GM12878 (cell line): Measurements from ENCODE around the gene VSTM4. TPM values are rescaled to one million over a fixed set of nuclear protein-coding genes. Genes with fewer than 3 reads are reported as not detected.

Source experiments
- ATAC-seq: fragments of 200-7000 bp; cut with Tn5 transposase; 3 replicates; pipeline ENCODE4 v1.9.1; 2020; ENCODE audit warnings: mild to moderate bottlenecking, moderate library complexity
- BruUV-seq: library from RNA; stranded (reverse); fragments of 400-500 nt; replicated peaks from 2 replicates; lab custom pipeline; 2021; lab: Mats Ljungman, UMichigan
- CTCF ChIA-PET: fragments of 300-600 bp; sonication (Branson Sonifier 250); formaldehyde crosslinking; extraction: SDS; loops from one replicate; lab custom pipeline; 2021; ENCODE audit warnings: inconsistent platforms; lab: Yijun Ruan, JAX
- POLR2A ChIA-PET: fragments of 350-600 bp; formaldehyde crosslinking; extraction: SDS; loops from one replicate; lab custom pipeline; 2021; ENCODE audit warnings: inconsistent platforms; lab: Charles Lee
- RAD21 ChIA-PET: fragments of 300-600 bp; sonication (Branson Sonifier 250); formaldehyde crosslinking; loops from one replicate; lab custom pipeline; 2023; ENCODE audit warnings: antibody characterized with exemption; ENCODE audit not compliant: unreplicated experiment; lab: Charles Lee
- SMC1A ChIA-PET: fragments of 300-600 bp; sonication (Branson Sonifier 250); formaldehyde crosslinking; loops from one replicate; lab custom pipeline; 2023; ENCODE audit not compliant: unreplicated experiment, uncharacterized antibody; lab: Charles Lee
- DNase-seq: peaks from one replicate; pipeline ENCODE4 v3.0.0-alpha.2; 2011; ENCODE audit warnings: low read depth, low spot score
- FAIRE-seq: peaks from 3 replicates; lab custom pipeline; 2011; peaks lifted over from hg19 to GRCh38; lab: Jason Lieb, UNC
- H2AFZ ChIP-seq: 2 replicates; pipeline ENCODE4 v1.6.0; 2011; ENCODE audit warnings: low read depth, low read length, control low read depth; ENCODE audit not compliant: control insufficient read depth
- H3K27ac ChIP-seq: 2 replicates; pipeline ENCODE4 v1.5.1; 2011; ENCODE audit warnings: control low read depth; ENCODE audit not compliant: control insufficient read depth, insufficient read depth
- H3K27me3 ChIP-seq, 2 experiments: replicated peaks in 1 of 2; 2 replicates each; pipeline versions ENCODE4 v1.6.0 to v1.6.1; 2011; ENCODE audit warnings: low read length in 1 of 2; ENCODE audit not compliant: control insufficient read depth in 2 of 2, insufficient read depth in 2 of 2
- H3K36me3 ChIP-seq, 2 experiments: 2 replicates each; pipeline ENCODE4 v1.5.1; 2011; ENCODE audit warnings: low read length in 1 of 2; ENCODE audit not compliant: control insufficient read depth in 2 of 2, insufficient read depth in 2 of 2
- H3K4me1 ChIP-seq: 2 replicates; pipeline ENCODE4 v1.6.1; 2011; ENCODE audit warnings: mild to moderate bottlenecking, low read length, moderate library complexity, mixed read lengths; ENCODE audit not compliant: control insufficient read depth, insufficient read depth
- H3K4me2 ChIP-seq: 2 replicates; pipeline ENCODE4 v1.6.0; 2011; ENCODE audit warnings: control low read depth; ENCODE audit not compliant: control insufficient read depth, insufficient read depth
- H3K4me3 ChIP-seq: fragments of 200-600 bp; sonication (generic); 2 replicates; pipeline ENCODE4 v1.5.1; 2016
- H3K79me2 ChIP-seq: 2 replicates; pipeline ENCODE4 v1.6.0; 2011; ENCODE audit warnings: low read length; ENCODE audit not compliant: control insufficient read depth, insufficient read depth
- H3K9ac ChIP-seq: 2 replicates; pipeline ENCODE4 v1.8.0; 2011; ENCODE audit warnings: low read length, control low read depth, mixed read lengths; ENCODE audit not compliant: control insufficient read depth, insufficient read depth
- H3K9me3 ChIP-seq: replicated peaks from 3 replicates; pipeline ENCODE4 v1.5.1; 2011; ENCODE audit warnings: mild to moderate bottlenecking, low read length; ENCODE audit not compliant: control insufficient read depth, insufficient read depth
- H4K20me1 ChIP-seq: 2 replicates; pipeline ENCODE4 v1.6.0; 2011; ENCODE audit not compliant: control insufficient read depth, insufficient read depth
- SMAD1 ChIP-seq: fragments of 450-650 bp; IDR thresholded peaks from 2 replicates; pipeline ENCODE4 v1.6.1; 2018; ENCODE audit warnings: mild to moderate bottlenecking, low read depth; ENCODE audit not compliant: partially characterized antibody
- TBL1XR1 ChIP-seq: IDR thresholded peaks from 2 replicates; pipeline ENCODE4 v1.6.1; 2012; ENCODE audit warnings: low read depth, low read length, improper control_type of control experiment
- WGBS: methylation state at CpG from one replicate; pipeline ENCODE4 v1.1.6; 2016; ENCODE audit warnings: low lambda C conversion rate; ENCODE audit not compliant: insufficient replicate concordance, insufficient coverage; ENCODE audit errors: missing lambda C conversion rate; 5-methylcytosine and 5-hydroxymethylcytosine counted together
- in situ Hi-C: fragments of 300-500 bp; cut with MboI; formaldehyde crosslinking; loops from 9 replicates; pipeline ENCODE4 v1.14.3; 2018; ENCODE audit warnings: mixed read lengths
- intact Hi-C: fragments of 100-400 bp; cut with micrococcal nuclease; formaldehyde crosslinking; loops from one replicate; pipeline ENCODE4 v1.14.2; 2022; ENCODE audit not compliant: unreplicated experiment
- polyA plus RNA-seq, 11 experiments: library from polyadenylated mRNA; depleted of rRNA in 4 of 11; unstranded in 6 of 11; stranded (reverse) in 5 of 11; fragments of >200 nt; fragmentation: Nextera tagmentation in 4 of 11; fragmentation: Illumina TruSeq in 1 of 11; extraction: Ambion mirVana in 4 of 11; extraction: Trizol in 1 of 11; gene quantifications; 1 replicate in 1 of 11; 2 replicates in 10 of 11; pipeline versions ENCODE4 v1.2.1 to v1.2.3, GENCODE V29; 2011 to 2016; ENCODE audit warnings: inconsistent platforms in 2 of 11, missing spikeins in 2 of 11, low read depth in 1 of 11
- total RNA-seq, 4 experiments: library from RNA; depleted of rRNA in 3 of 4; stranded (reverse); fragments of >200 nt in 3 of 4; fragmentation: Illumina TruSeq in 1 of 4; extraction: Trizol in 1 of 4; gene quantifications; 2 replicates each; pipeline versions ENCODE4 v1.2.1 to v1.2.3, GENCODE V29; 2013 to 2021
- TF ChIP-seq, protein P1 (sequence below): fragments of 450-650 bp; IDR thresholded peaks from 2 replicates; pipeline ENCODE4 v1.6.1; 2017; ENCODE audit warnings: mild to moderate bottlenecking, low read depth, inconsistent platforms; ENCODE audit not compliant: poor library complexity, severe bottlenecking

The VSTM4 gene
- total and polyA plus RNA-seq, 10 of the 15 experiments (the other 5 are each of a cell fraction or from before 2014, with no cell fraction given) = 0.01 to 0.14 (median 0.02) TPM; not detected in 7

DNA sequence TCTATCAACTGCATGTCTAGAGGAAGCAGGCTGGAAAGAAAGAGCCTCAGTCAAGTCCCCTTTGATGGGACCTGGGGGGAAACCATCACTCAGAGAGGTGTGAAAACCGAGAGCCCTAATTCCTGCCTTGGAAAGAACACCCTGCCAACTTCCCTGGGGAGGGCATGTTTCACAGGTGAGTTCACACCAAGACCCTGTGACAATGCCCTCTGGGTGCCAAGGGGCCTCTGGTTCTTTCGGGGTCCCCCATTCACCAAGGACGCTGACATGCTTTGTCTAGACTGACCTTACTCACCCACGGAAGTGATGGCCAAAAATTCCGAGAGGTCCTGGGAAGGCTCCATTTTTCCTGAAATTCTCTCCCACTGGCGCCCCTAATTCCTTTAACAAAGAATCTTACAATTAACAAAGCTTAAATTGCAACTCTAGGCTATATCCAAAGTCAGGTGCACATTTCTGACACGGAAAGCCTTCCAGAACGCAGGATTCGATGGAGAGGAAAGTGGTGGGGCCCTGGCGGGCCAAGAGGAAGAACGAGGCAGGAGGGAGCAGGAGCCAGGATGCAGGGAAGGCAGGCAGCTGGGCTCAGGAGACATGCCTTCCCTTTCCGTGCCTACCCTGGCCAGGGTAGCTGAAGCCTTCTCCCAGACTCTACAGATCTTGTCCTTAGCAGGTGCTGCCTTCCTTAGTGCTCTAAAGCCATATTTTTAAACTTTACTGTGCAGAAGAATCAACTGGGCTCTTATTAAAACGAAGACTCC, 23.7 kb downstream of the VSTM4 start:
- 23% methylated on average over 13 of the region's 13 CpGs for WGBS
- Histone ChIP-seq H3K9ac (no peak overlapping the region), H3K4me1 (no peaks in the 10 kb centered on the region), H3K9me3 (no peaks in the 10 kb centered on the region), H3K27ac (no peak overlapping the region), H3K4me3 (no peak overlapping the region), H3K79me2 (no peaks in the 10 kb centered on the region), H3K27me3 (no peaks in the 10 kb centered on the region; a peak in 2 of 4 replicates), H3K4me2 (no peak overlapping the region), H2AFZ (no peak overlapping the region), H3K36me3 (no peaks in the 10 kb centered on the region), H4K20me1 (no peaks in the 10 kb centered on the region)
- TF ChIP-seq TBL1XR1 (no peak), SMAD1 (no peak)
- TF ChIP-seq, protein P1, sequence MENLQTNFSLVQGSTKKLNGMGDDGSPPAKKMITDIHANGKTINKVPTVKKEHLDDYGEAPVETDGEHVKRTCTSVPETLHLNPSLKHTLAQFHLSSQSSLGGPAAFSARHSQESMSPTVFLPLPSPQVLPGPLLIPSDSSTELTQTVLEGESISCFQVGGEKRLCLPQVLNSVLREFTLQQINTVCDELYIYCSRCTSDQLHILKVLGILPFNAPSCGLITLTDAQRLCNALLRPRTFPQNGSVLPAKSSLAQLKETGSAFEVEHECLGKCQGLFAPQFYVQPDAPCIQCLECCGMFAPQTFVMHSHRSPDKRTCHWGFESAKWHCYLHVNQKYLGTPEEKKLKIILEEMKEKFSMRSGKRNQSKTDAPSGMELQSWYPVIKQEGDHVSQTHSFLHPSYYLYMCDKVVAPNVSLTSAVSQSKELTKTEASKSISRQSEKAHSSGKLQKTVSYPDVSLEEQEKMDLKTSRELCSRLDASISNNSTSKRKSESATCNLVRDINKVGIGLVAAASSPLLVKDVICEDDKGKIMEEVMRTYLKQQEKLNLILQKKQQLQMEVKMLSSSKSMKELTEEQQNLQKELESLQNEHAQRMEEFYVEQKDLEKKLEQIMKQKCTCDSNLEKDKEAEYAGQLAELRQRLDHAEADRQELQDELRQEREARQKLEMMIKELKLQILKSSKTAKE = no peak
- ChIA-PET CTCF (no interaction called here), POLR2A (no interaction called here), SMC1A (no interaction called here), RAD21 (no interaction called here)
- in situ Hi-C loops (no loop called here), intact Hi-C loops (no loop called here)
- DNase-seq (no peak), ATAC-seq (no peak), FAIRE-seq (no peak)
- no TSS peak for BruUV-seq
